Subcutaneous adipose tissue (tissue), 4 donors: ENCODE measurements around the gene SNTG2. TPM values are rescaled to one million over a fixed set of nuclear protein-coding genes. Genes with fewer than 3 reads are reported as not detected.

Experiments
- total RNA-seq, 4 donors: library from RNA; depleted of rRNA; stranded (reverse); fragments of >200 nt; gene quantifications; one replicate each; pipeline ENCODE4 v1.1.0, GENCODE V29; 2016
- TF ChIP-seq, protein P1 (sequence below): fragments of 450-650 bp; IDR thresholded peaks from one replicate; pipeline ENCODE4 v1.5.1; 2016; ENCODE audit warnings: low read depth, mild to moderate bottlenecking, control low read depth, antibody characterized with exemption, moderate library complexity

Gene SNTG2
- total RNA-seq, 4 donors from 2014 or later: 4.2 to 17.4 (median 11.3) TPM

DNA sequence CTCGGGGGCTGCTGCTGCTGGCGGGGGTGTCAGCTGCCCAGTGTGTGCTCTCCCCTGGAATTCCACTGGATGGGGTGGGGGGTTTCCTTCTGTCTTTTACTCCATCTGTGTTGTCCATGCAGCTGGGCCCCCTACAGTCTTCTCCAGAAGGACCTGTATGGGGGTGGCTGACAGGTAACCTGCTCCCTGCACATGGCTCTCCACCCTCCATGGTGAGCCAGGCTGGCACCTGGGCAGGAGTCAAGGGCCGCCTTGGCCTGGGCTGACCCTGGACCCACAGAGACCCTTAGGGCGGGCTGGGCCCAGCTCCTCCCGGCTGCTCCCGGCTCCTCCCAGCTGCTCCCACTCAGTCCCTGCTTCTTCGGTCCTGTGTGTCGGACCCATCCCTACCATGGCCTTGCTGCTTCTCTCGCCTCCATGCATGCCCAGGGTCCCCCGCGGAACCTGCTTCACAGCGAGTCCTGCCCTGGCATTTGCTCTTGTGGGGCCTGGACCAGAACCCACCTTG, 15.0 kb downstream of the SNTG2 start:
- TF ChIP-seq, protein P1, sequence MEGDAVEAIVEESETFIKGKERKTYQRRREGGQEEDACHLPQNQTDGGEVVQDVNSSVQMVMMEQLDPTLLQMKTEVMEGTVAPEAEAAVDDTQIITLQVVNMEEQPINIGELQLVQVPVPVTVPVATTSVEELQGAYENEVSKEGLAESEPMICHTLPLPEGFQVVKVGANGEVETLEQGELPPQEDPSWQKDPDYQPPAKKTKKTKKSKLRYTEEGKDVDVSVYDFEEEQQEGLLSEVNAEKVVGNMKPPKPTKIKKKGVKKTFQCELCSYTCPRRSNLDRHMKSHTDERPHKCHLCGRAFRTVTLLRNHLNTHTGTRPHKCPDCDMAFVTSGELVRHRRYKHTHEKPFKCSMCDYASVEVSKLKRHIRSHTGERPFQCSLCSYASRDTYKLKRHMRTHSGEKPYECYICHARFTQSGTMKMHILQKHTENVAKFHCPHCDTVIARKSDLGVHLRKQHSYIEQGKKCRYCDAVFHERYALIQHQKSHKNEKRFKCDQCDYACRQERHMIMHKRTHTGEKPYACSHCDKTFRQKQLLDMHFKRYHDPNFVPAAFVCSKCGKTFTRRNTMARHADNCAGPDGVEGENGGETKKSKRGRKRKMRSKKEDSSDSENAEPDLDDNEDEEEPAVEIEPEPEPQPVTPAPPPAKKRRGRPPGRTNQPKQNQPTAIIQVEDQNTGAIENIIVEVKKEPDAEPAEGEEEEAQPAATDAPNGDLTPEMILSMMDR: no peak

DNA sequence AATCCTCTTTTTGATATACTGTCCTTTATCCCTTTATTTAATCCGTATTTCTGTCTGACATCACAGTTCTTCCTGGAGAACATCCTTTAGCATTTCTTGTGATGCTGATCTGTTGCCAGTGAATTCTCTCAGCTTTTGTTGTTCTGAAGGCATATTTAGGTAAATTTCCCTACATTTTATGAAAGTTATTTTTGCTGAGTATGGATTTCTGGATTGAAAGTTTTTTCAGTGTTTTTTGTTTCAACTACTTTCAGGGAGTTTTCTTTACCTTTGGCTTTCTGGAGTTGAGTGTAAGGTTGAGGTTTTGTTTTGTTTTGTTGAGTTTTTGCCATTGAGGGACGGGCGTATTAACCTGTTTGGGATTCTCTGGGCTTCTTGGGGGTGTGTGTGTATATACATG, 22.5 kb downstream of the SNTG2 start:
- TF ChIP-seq, protein P1: no peak

DNA sequence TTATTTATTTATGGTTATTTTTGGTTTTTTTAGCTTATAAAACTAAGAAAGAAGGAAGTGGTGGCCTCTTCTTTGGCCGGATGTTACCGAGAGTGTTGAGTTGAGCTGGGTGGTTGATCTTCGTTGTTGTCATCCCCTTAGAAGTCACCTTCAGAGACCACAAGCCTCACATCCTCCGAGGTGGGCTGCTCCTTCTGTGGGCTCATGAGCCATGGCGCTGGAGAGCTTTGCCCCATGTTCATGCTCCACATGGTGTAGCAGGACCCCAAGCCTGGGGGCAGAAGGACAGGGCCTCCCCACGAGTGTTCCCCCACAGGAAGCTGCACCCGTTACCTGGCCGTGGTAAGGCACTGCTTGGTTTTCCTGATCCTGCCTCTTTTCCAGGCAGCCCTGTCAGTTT, 23.4 kb downstream of the SNTG2 start:
- TF ChIP-seq, protein P1: no peak

DNA sequence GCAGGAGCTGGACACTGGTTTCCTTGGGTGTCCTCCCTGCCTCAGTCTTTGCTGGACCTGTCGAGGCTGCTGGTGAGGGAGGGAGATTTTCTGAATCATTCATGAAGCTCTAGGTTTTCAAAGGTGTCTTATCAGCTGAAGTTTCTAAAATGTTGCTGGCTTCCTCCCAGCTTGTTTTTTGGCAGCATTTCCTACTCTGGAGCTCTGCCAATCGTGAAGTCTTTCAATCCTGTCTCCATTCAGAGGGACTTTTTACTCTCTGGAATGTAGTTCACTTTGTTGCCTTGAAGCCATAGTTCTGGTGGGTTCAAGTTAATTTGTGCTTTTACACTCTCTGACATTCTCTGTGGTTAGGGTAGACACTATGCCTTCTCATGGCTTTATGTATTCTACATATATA, 23.9 kb downstream of the SNTG2 start:
- TF ChIP-seq, protein P1: no peak

DNA sequence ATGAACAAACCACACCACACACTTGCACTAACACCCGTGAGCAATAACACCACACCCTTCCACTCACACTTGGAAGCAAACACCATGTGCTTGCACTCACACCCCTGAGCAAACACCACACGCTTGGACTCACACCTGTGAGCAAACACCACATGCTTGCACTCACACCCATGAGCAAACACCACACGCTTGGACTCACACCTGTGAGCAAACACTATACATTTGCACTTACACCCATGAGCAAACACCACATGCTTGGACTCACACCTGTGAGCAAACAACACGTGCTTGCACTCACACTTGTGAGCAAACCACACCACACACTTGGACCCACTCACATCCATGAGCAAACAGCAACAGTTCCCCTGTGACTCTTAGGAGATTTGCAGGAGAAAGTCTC, 24.4 kb downstream of the SNTG2 start:
- TF ChIP-seq, protein P1: no peak

DNA sequence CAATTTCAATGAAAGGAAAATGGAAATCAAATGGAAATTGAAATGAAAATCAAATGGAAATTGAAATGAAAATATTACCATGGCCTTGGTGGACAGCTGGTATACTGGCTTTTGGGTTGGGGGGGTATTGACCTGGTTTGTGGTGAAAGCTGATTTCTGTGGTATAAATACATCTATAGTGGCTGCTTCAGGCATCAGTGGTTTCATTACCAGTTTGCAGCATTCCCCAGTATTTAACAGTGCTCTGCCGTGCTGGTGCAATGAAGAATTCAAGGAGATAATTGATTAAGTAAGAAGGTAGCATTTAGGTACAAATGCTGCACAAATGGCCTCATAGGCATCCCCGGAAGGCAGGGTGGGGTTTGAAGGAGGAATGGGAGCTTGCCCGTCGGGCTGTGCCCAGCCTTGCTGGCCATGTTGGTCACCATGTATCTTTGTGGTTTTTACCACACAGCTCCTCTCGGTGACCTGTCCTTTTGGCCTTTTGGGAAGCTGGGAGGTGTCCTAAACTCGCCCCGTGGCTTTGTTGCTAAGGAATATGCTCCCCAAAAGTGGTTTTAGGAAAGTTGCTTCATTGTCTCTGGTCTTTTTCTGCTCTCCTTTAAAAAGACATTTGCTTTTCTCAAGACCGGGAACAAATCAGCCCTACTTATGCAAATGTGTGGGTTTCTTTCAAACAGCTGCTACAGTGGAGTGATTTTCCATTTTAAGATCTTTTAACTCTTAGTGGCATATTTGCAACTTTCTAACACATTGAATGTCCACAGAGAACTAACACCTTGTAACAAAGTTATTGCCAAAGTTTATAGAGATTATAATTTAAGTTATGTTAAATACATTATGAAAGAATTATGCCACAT, 28.6 kb downstream of the SNTG2 start:
- TF ChIP-seq, protein P1: no peak

DNA sequence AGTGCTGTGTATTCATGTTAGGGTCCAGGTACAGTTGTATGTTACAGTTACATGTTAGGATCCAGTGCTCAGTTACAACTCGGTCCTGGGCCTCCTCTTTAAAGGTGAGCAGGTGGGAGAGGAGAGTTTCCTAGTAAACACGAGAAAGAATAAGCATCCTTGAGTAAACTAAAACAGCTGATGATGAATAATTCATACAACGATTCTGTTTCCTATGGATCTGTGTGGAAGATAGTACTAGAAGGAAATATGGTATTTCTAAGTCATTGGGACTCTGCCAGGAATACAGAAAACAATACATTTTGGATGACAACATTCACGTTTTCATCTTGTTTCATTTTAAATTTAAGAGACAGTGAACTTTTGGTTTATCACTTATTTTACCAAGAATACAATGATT, 29.5 kb downstream of the SNTG2 start:
- TF ChIP-seq, protein P1: no peak
